ENCODE data around the gene RNF5. TPM values are rescaled to one million over a fixed set of nuclear protein-coding genes. Genes with fewer than 3 reads are reported as not detected.

Gene RNF5
- total and polyA plus RNA-seq, 9 of the 15 experiments (the other 6 are each of a cell fraction or from before 2014, with no cell fraction given) = 62.2 to 245 (median 129) TPM

DNA sequence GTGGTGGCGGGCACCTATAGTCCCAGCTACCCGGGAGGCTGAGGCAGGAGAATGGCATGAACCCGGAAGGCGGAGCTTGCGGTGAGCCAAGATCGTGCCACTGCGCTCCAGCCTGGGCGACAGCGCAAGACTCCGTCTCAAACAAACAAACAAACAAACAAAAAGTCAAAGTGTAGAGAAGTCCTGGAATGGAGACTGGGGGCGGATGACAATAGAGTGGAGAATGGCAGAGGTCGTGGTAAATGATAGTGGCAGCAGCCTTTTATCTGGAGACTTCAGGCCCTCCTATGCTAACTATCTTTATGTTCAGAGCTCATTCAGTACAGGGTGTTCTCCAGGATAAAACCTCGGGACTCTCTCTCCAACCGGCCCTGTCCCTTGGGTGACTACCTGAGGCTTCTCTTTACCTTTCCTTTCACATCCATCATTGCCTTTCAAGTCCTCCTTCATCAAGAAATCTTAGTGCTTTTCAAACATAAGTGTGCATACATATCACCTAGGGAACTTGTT lies 46.7 kb upstream of the RNF5 start (continued):
- TF ChIP-seq THRB (CRISPR knock-in tag; conservative IDR thresholded peaks at IDR 0.05) (peak; percentile 86), SMARCA4 (IDR thresholded peaks at IDR 0.05) (peak; percentile 99), EGR1 (conservative IDR thresholded peaks at IDR 0.05) (peak; percentile 96), ZNF717 (CRISPR knock-in tag; IDR thresholded peaks at IDR 0.05) (no peak), TCF15 (CRISPR knock-in tag; IDR thresholded peaks at IDR 0.05) (0 out of 2 replicates have a peak, but pooled peaks have one; percentile 79), TRIM24 (IDR thresholded peaks at IDR 0.05) (peak; percentile 96), FOXJ2 (tag; IDR thresholded peaks at IDR 0.05) (0 out of 2 replicates have a peak, but pooled peaks have one; percentile 38), RB1 (IDR thresholded peaks at IDR 0.05; ENCODE audit: low read depth) (peak; percentile 60; the same call in 1 of the 2 replicates), KLF6 (CRISPR knock-in tag; IDR thresholded peaks at IDR 0.05; ENCODE audit: borderline replicate concordance) (peak; percentile 49; the same call in 1 of the 2 replicates), CHD4 (IDR thresholded peaks at IDR 0.05; ENCODE audit: insufficient read depth, insufficient replicate concordance, low read depth, low read length, poor library complexity, severe bottlenecking) (no peak), ZNF589 (CRISPR knock-in tag; IDR thresholded peaks at IDR 0.05; ENCODE audit: low read depth) (peak; percentile 90), TBP (optimal IDR thresholded peaks at IDR 0.05; ENCODE audit: low read depth, low read length) (no peak), ZNF77 (CRISPR knock-in tag; IDR thresholded peaks at IDR 0.05) (no peak), HDAC8 (tag; IDR thresholded peaks at IDR 0.05) (no peak), PHF21A (IDR thresholded peaks at IDR 0.05; ENCODE audit: borderline replicate concordance, low read depth) (peak; percentile 57; the same call in 1 of the 2 replicates), FOXK1 (CRISPR knock-in tag; IDR thresholded peaks at IDR 0.05; ENCODE audit: borderline replicate concordance) (no peak), ZNF79 (CRISPR knock-in tag; IDR thresholded peaks at IDR 0.05; ENCODE audit: low read depth) (no peak), ATF3 (IDR thresholded peaks at IDR 0.05) (0 out of 2 replicates have a peak, but pooled peaks have one; percentile 25), ATF3 (CRISPR knock-in tag; conservative IDR thresholded peaks at IDR 0.05) (no peak), NONO (IDR thresholded peaks at IDR 0.05; ENCODE audit: low read depth in 2 of 2, low read length in 1 of 2) (peak in 1 of 2 experiments; percentile 79; a peak in 2 of 4 replicates), MAZ (CRISPR knock-in tag; conservative IDR thresholded peaks at IDR 0.05 in 1 of 2, IDR thresholded peaks at IDR 0.05 in 1 of 2) (peak; percentile 34 to 75; a peak in 3 of 4 replicates), MEF2A (IDR thresholded peaks at IDR 0.05; ENCODE audit: control insufficient read depth, low read depth, low read length) (peak; percentile 53; the same call in 1 of the 2 replicates)
- TF ChIP-seq, protein P1, sequence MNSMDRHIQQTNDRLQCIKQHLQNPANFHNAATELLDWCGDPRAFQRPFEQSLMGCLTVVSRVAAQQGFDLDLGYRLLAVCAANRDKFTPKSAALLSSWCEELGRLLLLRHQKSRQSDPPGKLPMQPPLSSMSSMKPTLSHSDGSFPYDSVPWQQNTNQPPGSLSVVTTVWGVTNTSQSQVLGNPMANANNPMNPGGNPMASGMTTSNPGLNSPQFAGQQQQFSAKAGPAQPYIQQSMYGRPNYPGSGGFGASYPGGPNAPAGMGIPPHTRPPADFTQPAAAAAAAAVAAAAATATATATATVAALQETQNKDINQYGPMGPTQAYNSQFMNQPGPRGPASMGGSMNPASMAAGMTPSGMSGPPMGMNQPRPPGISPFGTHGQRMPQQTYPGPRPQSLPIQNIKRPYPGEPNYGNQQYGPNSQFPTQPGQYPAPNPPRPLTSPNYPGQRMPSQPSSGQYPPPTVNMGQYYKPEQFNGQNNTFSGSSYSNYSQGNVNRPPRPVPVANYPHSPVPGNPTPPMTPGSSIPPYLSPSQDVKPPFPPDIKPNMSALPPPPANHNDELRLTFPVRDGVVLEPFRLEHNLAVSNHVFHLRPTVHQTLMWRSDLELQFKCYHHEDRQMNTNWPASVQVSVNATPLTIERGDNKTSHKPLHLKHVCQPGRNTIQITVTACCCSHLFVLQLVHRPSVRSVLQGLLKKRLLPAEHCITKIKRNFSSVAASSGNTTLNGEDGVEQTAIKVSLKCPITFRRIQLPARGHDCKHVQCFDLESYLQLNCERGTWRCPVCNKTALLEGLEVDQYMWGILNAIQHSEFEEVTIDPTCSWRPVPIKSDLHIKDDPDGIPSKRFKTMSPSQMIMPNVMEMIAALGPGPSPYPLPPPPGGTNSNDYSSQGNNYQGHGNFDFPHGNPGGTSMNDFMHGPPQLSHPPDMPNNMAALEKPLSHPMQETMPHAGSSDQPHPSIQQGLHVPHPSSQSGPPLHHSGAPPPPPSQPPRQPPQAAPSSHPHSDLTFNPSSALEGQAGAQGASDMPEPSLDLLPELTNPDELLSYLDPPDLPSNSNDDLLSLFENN (IDR thresholded peaks at IDR 0.05; ENCODE audit: low read depth in 2 of 2, low read length in 2 of 2) = peak in 1 of 2 experiments; percentile 97; a peak in 2 of 4 replicates

Measured in K562 (cell line).